Measurements from ENCODE around the gene TBCE. TPM values are rescaled to one million over a fixed set of nuclear protein-coding genes. Genes with fewer than 3 reads are reported as not detected.

The TBCE gene
- polyA plus RNA-seq, 3 donors, result 15.4 to 19.4 (median 17.6) TPM

DNA sequence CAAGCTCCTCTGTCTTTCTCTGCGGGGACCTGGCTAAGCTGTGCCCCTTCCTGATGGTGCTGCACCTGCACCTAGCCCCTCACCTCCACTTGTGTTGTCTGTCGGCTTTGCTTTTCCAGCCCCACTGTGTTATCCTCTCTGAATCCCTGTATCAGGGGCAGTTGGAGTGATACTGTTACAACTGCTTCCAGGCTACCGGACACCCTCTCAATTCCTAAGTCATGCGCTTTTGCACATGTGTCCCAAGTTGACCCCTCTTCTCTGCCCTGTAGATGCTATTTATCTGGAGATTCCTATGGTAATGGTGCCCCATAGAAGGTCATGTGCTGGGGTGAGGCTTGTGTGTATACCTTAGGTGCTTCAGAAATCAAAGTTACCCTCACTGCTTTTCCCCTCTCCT is 58.9 kb downstream of the TBCE start:
- H3K9me3 ChIP-seq (replicated peaks in 1 of 2; ENCODE audit: control insufficient read depth in 1 of 2, insufficient read depth in 1 of 2, low read length in 2 of 2), result no peaks in the 10 kb centered on the region
- H3K36me3 ChIP-seq (replicated peaks in 1 of 2; ENCODE audit: control insufficient read depth in 1 of 2, insufficient read depth in 2 of 2, low read length in 2 of 2), result peaks cover 7 to 15% of the 10 kb centered on the region in 2 donors
- 100% methylated on average over 2 of the region's 4 CpGs for whole genome bisulfite sequencing (ENCODE audit: insufficient coverage)
- DNase-seq, result no peak
- Mint-ChIP-seq H3K4me1 (peaks cover 12% of the 10 kb centered on the region), H3K4me3 (no peak overlapping the region), H3K27me3 (ENCODE audit: low read depth in 3 of 3) (peaks cover 0 to 4% (median 0%) of the 10 kb centered on the region in 3 donors), H3K36me3 (peaks cover 24 to 47% of the 10 kb centered on the region in 2 donors), H3K9me3 (no peaks in the 10 kb centered on the region), H3K27ac (peak overlapping the region in 1 of 7 donors; percentile 47)
- H3K4me3 ChIP-seq (replicated peaks in 1 of 3; ENCODE audit: low read depth in 2 of 3, low read length in 3 of 3), result no peak overlapping the region
- no peaks in the 10 kb centered on the region for H3K79me2 ChIP-seq (ENCODE audit: insufficient read depth, low read length)
- H3K27me3 ChIP-seq (ENCODE audit: control insufficient read depth in 2 of 2, insufficient read depth in 2 of 2, low read length in 2 of 2), result no peaks in the 10 kb centered on the region
- no peak overlapping the region for H2AFZ ChIP-seq (ENCODE audit: insufficient read depth, low read depth, low read length, poor library complexity, severe bottlenecking)
- TF ChIP-seq, protein P1, sequence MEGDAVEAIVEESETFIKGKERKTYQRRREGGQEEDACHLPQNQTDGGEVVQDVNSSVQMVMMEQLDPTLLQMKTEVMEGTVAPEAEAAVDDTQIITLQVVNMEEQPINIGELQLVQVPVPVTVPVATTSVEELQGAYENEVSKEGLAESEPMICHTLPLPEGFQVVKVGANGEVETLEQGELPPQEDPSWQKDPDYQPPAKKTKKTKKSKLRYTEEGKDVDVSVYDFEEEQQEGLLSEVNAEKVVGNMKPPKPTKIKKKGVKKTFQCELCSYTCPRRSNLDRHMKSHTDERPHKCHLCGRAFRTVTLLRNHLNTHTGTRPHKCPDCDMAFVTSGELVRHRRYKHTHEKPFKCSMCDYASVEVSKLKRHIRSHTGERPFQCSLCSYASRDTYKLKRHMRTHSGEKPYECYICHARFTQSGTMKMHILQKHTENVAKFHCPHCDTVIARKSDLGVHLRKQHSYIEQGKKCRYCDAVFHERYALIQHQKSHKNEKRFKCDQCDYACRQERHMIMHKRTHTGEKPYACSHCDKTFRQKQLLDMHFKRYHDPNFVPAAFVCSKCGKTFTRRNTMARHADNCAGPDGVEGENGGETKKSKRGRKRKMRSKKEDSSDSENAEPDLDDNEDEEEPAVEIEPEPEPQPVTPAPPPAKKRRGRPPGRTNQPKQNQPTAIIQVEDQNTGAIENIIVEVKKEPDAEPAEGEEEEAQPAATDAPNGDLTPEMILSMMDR (IDR thresholded peaks at IDR 0.05), result no peak
- no peaks in the 10 kb centered on the region for H3K4me1 ChIP-seq (ENCODE audit: control insufficient read depth in 1 of 2, insufficient read depth in 2 of 2, low read length in 2 of 2)
- H3K27ac ChIP-seq (ENCODE audit: low read depth in 1 of 2, low read length in 2 of 2), result no peak overlapping the region
- H4K20me1 ChIP-seq (ENCODE audit: insufficient read depth, low read length), result peaks cover 7% of the 10 kb centered on the region
- H3K9ac ChIP-seq (ENCODE audit: insufficient read depth, low read length, poor library complexity, severe bottlenecking), result no peak overlapping the region
- intact Hi-C loops (cut with micrococcal nuclease), result no loop called here
- no peak overlapping the region for H3K4me2 ChIP-seq (replicated peaks; ENCODE audit: extremely low read depth, low read length, poor library complexity, severe bottlenecking)

DNA sequence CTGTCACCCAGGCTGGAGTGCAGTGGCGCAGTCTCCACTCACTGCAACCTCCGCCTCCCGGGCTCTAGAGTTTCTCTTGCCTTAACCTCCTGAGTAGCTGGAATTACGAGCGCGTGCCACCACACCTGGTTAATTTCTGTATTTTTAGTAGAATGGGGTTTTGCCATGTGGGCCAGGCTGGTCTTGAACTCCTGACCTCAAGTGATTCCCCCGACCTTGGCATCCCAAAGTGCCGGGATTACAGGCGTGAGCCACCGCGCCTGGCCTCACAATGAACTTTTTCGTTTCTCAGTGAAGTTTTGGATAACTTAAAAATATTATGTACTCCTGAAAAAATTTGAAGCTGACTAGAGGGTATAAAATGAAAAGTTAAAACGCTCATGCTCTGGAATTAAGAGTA is 59.5 kb downstream of the TBCE start:
- Mint-ChIP-seq H3K4me1 (peaks cover 12% of the 10 kb centered on the region), H3K27me3 (ENCODE audit: low read depth in 3 of 3) (peaks cover 0 to 4% (median 0%) of the 10 kb centered on the region in 3 donors), H3K9me3 (no peaks in the 10 kb centered on the region), H3K27ac (no peak overlapping the region), H3K4me3 (no peak overlapping the region), H3K36me3 (peaks cover 26 to 50% of the 10 kb centered on the region in 2 donors)
- peaks cover 7 to 15% of the 10 kb centered on the region in 2 donors for H3K36me3 ChIP-seq (replicated peaks in 1 of 2; ENCODE audit: control insufficient read depth in 1 of 2, insufficient read depth in 2 of 2, low read length in 2 of 2)
- intact Hi-C loops (cut with micrococcal nuclease), result no loop called here
- H2AFZ ChIP-seq (ENCODE audit: insufficient read depth, low read depth, low read length, poor library complexity, severe bottlenecking), result no peak overlapping the region
- no peak overlapping the region for H3K4me3 ChIP-seq (replicated peaks in 1 of 3; ENCODE audit: low read depth in 2 of 3, low read length in 3 of 3)
- no peaks in the 10 kb centered on the region for H3K9me3 ChIP-seq (replicated peaks in 1 of 2; ENCODE audit: control insufficient read depth in 1 of 2, insufficient read depth in 1 of 2, low read length in 2 of 2)
- H3K79me2 ChIP-seq (ENCODE audit: insufficient read depth, low read length), result no peaks in the 10 kb centered on the region
- no peak for DNase-seq
- no peaks in the 10 kb centered on the region for H3K27me3 ChIP-seq (ENCODE audit: control insufficient read depth in 2 of 2, insufficient read depth in 2 of 2, low read length in 2 of 2)
- no peak overlapping the region for H3K9ac ChIP-seq (ENCODE audit: insufficient read depth, low read length, poor library complexity, severe bottlenecking)
- TF ChIP-seq, protein P1 (IDR thresholded peaks at IDR 0.05), result no peak
- H3K4me2 ChIP-seq (replicated peaks; ENCODE audit: extremely low read depth, low read length, poor library complexity, severe bottlenecking), result no peak overlapping the region
- H3K27ac ChIP-seq (ENCODE audit: low read depth in 1 of 2, low read length in 2 of 2), result no peak overlapping the region
- no peaks in the 10 kb centered on the region for H3K4me1 ChIP-seq (ENCODE audit: control insufficient read depth in 1 of 2, insufficient read depth in 2 of 2, low read length in 2 of 2)
- peaks cover 7% of the 10 kb centered on the region for H4K20me1 ChIP-seq (ENCODE audit: insufficient read depth, low read length)
- 92% methylated on average over 2 of the region's 13 CpGs for WGBS (ENCODE audit: insufficient coverage)

All from CD14-positive monocyte (primary cell).